HG02884 (cell line): ENCODE data around the gene MIPOL1.
"Not testable (repeated sequence)": the region's sequence is repeated elsewhere in the genome, so short reads cannot be mapped to it uniquely, and the experiment has no call there.

Source experiments
- ATAC-seq: cut with Tn5 transposase; IDR thresholded peaks from one replicate; pipeline ENCODE4 v1.9.1; 2021; ENCODE audit warnings: mild to moderate bottlenecking, moderate library complexity; ENCODE audit not compliant: unreplicated experiment

MIPOL1 gene

DNA sequence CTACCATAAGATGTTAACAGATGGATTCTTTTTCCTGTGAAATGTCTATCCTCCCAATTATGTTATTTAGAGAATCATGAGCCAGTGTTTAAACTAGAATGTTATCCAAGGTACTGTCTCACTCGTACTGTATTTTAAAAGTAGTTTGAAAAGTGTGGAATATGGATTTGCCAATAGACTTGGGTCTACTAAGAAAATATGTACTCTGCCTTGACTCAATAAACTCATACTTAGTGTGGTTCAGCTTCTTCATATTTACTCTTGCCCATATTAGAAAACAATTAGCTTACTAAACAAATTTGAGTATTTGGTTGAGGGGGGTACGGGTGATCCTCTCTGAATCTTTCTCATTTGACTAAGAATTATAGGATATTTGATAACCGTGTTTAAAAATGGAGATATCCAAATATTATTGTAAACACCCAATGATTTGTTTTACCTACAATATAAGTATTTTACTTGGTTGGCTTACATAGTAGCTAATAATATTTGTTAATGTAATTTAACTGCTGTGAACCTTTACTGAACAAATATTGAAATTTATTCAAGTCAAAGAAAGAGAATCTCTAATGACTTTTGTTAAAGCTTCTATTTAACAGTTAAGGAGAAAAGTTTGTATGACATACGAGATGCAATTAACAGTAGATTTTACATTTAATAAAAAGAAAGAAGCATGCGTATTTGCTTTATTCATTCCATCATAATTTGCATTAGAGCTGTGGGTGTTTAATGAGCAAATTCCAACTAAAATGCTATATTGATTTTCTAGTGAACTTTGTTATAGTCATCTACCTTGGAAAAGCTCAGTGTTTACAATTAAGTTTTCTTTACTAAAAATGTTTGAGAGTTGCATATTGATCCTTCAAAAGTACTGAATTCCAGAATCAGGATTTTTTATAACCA, 81.2 kb downstream of the MIPOL1 start:
- ATAC-seq, result no peak

DNA sequence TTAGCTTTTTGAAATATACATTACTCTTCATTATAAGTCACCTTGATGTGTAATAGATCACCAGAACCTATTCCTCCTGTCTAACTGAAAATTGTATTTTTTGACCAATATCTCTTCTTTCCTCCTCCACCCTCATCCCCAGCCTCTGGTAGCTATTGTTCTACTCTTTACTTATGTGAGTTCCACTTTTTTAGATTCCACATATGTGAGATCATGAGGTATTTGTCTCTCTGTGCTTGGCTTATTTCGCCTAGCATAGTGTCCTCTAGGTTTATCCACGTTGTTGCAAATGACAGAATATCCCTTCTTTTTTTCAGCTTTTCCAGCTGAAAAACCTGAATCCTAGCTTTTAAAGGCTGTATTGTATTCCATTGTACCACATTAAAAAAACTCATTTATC, 82.1 kb downstream of the MIPOL1 start:
- ATAC-seq, result no peak

DNA sequence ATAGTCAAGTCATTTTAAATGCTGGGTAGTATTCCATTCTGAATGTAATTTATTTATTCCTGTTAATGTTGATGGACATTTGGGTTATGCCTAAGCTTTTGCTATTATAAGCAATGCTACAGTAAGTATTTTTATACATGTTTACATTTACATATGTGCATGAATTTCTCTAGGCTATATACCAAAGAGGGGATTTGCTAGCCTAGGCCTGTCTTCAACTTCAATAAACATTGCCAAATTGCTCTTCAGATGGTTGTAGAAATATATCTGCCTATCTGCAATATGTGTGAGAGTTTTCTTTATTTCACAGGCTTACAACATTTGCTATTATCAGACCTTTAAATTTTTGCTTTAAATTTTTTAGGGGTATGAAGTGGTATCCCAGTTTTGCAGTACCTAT, 87.0 kb downstream of the MIPOL1 start:
- no peak for ATAC-seq

DNA sequence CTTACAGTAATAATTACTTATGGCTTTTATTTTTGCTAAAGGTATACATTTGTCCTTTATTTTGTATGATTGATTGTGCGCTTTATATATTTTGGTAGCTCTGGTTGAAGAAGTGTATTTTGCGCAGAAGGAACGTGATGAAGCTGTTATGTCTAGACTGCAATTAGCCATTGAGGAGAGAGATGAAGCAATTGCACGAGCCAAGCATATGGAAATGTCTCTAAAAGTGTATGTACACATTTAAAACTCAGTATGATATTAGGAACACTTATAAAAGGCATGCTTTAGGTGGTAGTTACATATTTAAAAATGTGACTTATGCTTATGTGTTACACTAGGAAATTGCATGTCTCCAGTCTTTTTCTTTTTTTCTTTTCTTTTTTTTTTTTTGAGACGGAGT, 87.5 kb downstream of the MIPOL1 start:
- no peak for ATAC-seq

DNA sequence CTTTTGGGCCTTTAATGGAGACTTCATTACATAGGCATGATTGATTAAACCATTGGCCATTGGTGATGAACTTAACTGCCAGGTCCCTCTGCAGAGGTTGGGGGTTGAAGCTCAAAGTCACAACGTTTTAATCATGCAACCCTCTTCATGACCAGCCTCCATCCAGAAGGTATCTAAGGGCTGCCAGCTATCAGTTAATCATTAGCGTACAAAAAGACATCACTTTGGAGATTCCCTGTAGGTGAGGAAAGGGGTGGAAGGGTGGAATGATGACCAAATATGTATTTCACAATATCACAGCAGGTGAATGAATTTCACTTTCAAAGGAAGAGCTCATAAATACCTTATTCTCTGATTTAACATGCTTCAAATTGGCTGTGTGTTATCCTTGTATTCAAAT, 92.0 kb downstream of the MIPOL1 start:
- ATAC-seq, result no peak

DNA sequence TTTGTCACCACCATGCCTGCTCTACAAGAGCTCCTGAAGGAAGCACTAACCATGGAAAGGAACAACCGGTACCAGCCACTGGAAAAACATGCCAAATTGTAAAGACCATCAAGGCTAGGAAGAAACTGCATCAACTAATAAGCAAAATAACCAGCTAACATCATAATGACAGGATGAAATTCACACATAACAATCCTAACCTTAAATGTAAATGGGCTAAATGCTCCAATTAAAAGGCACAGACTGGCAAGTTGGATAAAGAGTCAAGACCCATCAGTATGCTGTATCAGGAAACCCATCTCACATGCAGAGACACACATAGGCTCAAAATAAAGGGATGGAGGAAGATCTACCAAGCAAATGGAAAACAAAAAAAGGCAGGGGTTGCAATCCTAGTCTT, 97.5 kb downstream of the MIPOL1 start:
- ATAC-seq, result not testable (repeated sequence)

DNA sequence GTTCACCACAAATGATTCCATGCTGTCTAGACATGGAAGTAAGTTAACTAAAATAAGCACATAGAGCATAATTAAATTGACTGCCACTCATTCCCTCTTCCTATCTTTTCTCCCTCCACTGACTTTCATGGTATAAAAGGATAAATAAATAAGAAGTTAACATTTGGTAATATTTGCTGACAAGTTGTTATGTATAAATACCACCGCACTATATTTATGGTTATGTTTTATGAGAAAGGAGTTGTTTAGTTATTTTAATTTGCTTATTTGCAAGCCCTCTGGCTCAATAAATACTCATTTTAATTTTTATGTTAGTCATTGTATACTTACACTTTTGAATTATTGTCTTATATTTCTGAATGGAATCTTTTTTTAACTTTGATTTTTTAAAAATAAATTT, 113.5 kb downstream of the MIPOL1 start:
- ATAC-seq, result no peak

DNA sequence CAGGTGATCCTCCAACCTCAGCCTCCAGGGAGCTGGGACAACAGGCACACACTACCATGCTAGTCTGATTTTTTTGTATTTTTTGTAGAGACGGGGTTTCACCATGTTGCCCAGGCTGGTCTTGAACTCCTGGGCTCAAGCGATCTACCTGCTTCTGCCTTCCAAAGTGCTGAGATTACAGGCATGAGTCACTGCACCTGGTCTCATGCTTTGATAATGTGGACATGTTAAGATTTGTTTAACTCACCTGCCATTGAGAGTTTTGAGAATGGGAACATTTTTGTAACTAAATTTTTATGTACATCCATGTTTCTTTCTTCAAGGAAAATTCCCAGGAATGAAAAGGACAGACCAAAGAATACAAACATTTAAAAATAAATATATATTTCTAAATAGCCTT, 121.2 kb downstream of the MIPOL1 start:
- ATAC-seq, result no peak

DNA sequence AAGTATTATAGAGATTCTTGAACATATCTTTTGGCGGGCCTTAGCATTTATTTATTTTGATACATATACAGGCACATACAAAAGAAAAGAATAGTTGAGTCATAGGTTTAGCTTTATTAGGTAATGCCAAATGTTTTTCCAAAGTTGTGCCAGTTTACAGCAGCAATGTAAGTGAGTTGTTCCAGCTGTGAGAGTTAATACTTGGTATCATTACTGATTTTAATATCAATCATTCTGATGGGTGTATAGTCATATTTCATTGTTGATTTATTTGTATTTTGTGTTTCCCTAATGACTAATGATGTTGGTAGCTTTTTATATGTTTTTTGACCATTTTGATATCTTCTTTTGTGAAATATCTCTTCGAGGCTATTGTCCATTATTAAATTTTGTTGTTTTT, 122.4 kb downstream of the MIPOL1 start:
- no peak for ATAC-seq

DNA sequence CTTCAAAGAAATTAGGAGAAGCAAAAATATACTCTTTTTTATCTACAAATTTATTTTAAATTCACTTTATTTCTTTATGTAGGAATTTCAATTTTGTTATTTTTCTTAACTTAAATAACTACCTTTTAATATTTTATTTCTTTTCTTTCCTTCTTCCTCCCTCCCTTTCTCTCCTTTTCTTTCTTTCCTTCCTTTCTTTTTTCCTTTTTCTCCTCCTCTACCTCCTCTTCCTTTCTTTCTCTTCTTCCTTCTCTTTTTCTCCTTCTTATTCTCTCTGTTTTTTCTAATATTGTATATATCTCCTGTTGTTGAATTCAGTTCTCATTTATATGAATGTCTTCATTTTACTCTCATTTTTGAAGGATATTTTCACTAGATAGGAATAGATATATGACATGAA, 127.6 kb downstream of the MIPOL1 start:
- ATAC-seq, result no peak

DNA sequence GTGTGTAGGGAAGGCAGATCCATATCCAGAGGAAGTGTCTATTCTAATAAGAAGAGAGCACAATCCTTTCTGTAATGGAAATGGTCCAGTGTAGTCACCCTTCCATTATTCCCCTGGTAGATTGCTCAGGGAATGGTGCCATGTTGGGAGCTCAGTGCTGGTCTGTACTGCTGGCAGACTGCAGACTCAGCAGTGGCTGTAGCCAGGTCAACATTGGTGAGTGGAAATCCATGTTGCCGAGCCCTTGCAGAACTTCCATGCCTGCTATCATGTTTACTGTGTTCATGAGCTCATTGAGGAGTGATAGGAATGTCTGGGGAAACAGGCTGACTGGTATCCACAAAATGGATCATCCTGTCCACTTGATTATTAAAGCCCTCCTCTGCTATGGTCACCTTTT, 128.7 kb downstream of the MIPOL1 start:
- ATAC-seq, result no peak

DNA sequence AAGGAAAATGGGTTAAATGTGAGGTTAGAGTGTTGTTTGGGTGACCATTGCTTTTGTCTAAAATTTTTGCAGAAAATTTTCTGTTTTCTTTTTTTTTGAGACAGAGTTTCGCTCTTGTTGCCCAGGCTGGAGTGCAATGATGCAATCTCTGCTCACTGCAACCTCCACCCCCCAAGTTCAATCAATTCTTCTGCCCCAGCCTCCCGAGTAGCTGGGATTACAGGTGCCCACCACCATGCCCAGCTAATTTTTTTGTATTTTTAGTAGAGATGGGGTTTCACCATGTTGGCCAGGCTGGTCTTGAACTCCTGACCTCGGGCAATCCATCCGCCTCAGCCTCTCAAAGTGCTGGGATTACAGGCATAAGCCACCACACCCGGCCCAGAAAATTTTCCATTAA, 130.2 kb downstream of the MIPOL1 start:
- not testable (repeated sequence) for ATAC-seq

DNA sequence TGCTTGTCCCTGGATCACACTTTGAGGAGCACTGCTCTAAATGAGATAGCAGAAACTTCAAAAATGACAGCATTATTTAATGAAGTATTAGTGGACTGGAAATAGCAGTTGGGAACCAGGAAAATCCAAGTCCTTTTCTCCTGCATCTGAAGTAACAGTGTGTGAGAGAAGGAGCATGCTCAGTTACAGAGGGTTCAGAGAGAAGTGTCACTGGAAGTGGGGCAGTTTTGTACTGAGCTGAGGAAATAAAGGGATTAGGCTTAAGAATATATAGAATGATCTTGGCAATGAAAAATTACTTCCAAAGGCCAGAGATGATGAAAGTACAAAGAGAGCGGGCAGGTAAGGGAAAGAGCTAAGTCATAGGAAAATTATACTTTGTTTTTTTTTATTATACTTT, 130.9 kb downstream of the MIPOL1 start:
- ATAC-seq, result no peak

DNA sequence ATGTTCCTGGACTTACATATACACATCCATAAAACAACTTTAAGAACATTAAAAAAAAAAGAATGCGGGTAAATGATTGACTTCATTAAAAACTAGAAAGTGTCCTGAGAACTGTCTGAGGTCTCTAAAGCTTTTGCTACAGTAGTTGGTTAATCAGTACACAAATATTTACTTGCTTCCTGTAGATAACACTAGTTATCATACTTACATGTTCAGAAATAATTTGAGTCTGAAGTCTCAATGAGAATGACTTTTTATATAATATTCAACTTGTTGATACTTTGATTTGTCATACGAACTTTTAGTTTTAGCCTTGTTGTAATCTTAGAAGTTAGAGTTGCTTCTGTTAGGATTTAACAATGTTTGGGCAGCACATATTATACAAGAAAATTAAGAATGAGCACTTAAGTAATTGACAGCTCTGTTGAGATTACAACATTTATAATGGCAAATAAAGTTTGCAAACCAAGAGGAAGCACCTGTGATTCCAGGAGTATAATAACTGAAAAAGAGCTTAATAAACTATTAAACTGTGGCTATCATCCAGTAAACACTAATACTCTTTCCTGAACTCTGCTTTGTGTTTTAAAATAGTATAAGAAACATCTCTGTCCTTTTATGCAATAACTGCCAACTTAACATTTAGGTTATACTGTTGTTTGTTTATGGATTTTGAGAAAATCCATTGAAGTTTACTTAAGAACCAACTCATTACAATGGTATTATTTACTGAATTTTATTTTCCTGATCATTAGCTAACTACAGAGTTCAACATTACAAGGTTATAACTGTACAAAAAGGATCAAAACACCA, 131.7 kb downstream of the MIPOL1 start:
- no peak for ATAC-seq

DNA sequence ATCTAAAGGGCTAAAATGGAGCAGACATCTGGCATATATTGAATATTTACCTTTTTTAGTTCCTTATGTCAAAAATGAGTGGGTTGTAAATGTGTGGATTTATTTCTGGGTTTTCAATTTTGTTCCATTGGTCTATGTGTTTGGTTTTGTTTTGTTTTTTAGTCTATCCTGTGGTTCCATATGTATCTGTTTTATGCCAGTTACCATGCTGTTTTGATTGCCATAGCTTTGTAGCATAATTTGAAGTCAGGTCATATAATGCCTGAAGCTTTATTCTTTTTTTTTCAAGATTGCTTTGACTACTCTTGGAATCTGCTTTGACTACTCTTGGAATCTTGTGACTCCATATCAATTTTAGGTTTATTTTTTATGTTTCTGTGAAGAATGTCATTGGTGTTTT, 133.2 kb downstream of the MIPOL1 start:
- no peak for ATAC-seq

DNA sequence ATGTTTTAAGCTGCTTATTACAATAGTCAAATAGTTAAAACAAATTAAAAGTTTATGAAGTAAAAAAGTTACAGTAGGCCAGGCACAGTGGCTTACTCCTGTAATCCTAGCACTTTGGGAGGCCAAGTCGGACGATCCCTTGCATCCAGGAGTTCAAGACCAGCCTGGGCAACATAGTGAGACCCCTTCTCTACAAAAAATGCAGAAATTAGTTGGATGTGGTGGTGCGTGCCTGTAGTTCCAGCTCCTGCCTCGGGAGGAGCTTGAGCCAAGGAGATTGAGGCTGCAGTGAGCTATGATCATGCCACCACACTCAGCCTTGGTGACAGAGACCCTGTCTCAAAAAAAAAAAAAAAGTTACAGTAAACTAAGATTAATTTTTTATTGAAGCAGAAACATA, 142.6 kb downstream of the MIPOL1 start:
- no peak for ATAC-seq

DNA sequence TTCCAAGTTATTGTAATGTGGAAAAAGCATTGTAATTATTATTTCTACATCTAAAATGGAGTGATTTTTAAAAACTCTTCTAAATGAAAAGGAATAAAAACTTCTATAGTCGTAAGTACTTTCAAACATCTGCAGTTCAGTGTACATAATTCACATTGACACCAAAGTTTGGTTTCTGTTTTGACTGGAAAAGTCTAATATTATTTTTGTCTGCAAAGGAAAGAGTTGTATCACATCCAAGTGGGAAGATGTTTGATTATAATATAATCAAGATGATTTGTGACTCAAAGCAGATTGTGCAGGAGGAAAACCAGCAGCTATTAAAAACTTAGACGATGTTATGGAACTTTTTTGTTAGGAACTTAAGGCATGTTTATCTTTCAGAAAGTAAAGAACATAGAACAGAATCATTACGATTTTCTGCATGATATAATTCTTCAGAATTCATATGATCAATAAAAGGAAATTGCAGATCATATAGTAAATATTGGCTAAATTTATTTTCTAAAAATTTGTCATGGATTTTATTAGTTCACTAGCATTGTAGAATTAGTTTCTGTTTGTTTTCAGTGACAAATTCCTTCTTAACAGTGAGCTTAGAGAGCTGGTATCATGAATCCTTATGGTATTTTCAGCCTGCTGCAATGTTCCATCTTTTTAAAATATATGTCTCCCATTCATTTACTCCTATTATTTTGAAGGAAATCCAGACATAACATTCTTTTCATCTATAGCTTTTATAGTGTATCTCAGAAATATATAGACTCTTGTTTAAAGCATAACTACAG, 145.8 kb downstream of the MIPOL1 start:
- no peak for ATAC-seq

DNA sequence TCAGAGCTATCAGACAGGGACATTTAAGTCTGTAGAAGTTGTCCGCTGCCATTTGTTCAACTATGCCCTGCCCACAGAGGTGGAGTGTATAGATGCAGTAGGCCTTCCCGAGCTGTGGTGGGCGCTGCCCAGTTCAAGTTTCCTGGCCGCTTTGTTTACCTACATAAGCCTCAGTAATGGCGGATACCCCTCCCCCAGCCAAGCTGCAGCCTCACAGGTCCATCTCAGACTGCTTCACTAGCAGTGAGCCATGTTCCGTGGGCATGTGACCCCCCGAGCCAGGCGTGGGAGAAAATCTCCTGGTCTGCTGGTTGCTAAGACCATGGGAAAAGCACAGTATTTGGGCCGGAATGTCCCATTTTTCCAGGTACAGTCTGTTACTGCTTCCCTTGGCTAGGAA, 165.9 kb downstream of the MIPOL1 start:
- no peak for ATAC-seq

DNA sequence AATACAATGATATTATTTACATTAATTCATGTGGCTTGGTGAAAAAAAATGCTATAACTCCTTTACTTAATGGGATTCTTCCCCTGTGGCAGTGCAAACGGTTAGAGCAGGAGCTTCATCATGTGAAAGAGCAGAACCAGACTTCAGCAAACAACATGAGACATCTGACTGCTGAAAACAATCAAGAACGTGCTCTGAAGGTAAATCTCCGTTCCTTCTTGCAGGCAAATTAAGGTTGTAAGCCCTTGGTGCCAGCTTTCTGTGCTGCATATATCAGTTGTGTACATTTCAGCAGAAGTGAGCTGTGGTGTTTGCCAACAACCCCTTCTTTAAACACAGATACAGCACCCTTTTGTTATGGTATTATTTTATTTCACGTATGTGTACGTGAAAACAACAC, 171.7 kb downstream of the MIPOL1 start:
- ATAC-seq, result no peak

DNA sequence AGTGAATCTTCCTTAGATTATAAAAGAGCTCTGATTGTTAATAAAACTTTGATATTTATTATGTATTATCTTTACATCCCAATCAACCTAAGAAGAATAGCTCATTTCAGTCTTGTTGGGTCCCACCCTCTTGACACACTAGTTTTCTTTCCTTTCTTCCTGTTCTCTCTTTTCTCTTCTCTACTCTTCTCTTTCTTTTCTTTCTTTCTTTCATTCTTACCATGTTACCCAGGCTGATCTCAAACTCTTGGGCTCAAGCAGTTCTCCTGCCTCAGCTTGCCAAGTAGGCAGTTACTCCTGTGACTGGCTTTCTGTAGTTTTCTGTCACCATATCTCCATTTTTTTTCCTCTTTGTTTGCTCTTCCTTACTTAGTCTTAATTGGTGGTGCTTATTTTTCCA, 177.8 kb downstream of the MIPOL1 start:
- ATAC-seq, result no peak

DNA sequence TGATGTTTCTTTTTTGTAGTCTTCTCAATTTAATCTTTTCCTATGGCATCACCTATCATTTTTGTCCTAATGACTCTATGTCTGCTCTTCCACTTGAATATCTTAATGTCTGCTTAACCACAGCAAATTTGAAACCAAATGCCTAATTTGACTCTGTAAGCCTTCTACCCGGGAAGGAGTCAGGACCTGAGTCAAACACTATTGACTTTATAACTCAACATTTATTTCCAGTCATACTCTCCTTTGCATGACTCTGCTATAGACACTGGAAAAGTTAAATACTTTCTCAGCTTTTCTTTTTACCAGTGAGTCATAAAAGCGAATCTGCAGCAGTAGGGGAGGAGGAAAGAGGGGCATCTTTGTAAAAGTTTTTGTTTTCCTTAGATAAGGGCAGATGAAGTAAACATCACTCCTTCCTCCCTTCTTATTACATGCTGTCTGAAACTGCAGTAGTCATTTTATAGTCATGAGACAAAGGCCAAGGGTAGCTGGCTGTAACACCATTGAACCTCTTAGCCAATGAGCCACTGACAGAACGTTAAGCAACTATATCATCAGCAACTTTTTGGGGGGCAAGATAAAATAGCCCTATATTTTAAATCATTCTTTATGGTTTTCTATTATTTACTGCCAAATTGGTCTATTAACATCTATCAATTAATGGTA, 179.3 kb downstream of the MIPOL1 start:
- ATAC-seq, result no peak
